OCI-M2 (cell line): ENCODE results near the gene OXNAD1.
"Not testable (repeated sequence)": the region's sequence is repeated elsewhere in the genome, so short reads cannot be mapped to it uniquely, and the experiment has no call there.

Experiments used
- DNase-seq: peaks from one replicate; lab custom pipeline; 2025; ENCODE audit not compliant: unreplicated experiment; lab: John Stamatoyannopoulos, UW

Gene OXNAD1

GRCh38 chr3:16303037-16303575, 38.1 kb downstream of the OXNAD1 start:
- no peak for DNase-seq

GRCh38 chr3:16304061-16305010, 39.3 kb downstream of the OXNAD1 start:
- DNase-seq, result no peak

GRCh38 chr3:16305111-16305541, 40.1 kb downstream of the OXNAD1 start:
- DNase-seq, result no peak

GRCh38 chr3:16307832-16308531, 43.0 kb downstream of the OXNAD1 start:
- DNase-seq, result no peak

GRCh38 chr3:16308727-16309126, 43.7 kb downstream of the OXNAD1 start:
- no peak for DNase-seq

GRCh38 chr3:16309558-16309957, 44.5 kb downstream of the OXNAD1 start:
- DNase-seq, result no peak

- DNase-seq, result not testable (repeated sequence)
Observed at GRCh38 chr3:16310486-16310885, 45.5 kb downstream of the OXNAD1 start.

- DNase-seq, result no peak
Observed at GRCh38 chr3:16311960-16312451, 47.0 kb downstream of the OXNAD1 start.

- no peak for DNase-seq
Observed at GRCh38 chr3:16313886-16314645, 49.1 kb downstream of the OXNAD1 start.

GRCh38 chr3:16315623-16316022, 50.6 kb downstream of the OXNAD1 start:
- DNase-seq, result no peak

- DNase-seq, result no peak
Observed at GRCh38 chr3:16316396-16316795, 51.4 kb downstream of the OXNAD1 start.

GRCh38 chr3:16316847-16317560, 52.0 kb downstream of the OXNAD1 start:
- no peak for DNase-seq

GRCh38 chr3:16317561-16317945, 52.5 kb downstream of the OXNAD1 start:
- DNase-seq, result no peak

GRCh38 chr3:16318176-16318575, 53.2 kb downstream of the OXNAD1 start:
- no peak for DNase-seq

GRCh38 chr3:16319307-16319706, 54.3 kb downstream of the OXNAD1 start:
- DNase-seq, result no peak

- no peak for DNase-seq
Observed at GRCh38 chr3:16319723-16320122, 54.7 kb downstream of the OXNAD1 start.

- DNase-seq, result no peak
Observed at GRCh38 chr3:16320711-16321110, 55.7 kb downstream of the OXNAD1 start.

GRCh38 chr3:16322189-16322588, 57.2 kb downstream of the OXNAD1 start:
- no peak for DNase-seq

- no peak for DNase-seq
Observed at GRCh38 chr3:16323737-16324136, 58.7 kb downstream of the OXNAD1 start.

GRCh38 chr3:16325850-16326249, 60.8 kb downstream of the OXNAD1 start:
- no peak for DNase-seq
